Measurements from ENCODE around the gene MRE11.

Gene MRE11

DNA sequence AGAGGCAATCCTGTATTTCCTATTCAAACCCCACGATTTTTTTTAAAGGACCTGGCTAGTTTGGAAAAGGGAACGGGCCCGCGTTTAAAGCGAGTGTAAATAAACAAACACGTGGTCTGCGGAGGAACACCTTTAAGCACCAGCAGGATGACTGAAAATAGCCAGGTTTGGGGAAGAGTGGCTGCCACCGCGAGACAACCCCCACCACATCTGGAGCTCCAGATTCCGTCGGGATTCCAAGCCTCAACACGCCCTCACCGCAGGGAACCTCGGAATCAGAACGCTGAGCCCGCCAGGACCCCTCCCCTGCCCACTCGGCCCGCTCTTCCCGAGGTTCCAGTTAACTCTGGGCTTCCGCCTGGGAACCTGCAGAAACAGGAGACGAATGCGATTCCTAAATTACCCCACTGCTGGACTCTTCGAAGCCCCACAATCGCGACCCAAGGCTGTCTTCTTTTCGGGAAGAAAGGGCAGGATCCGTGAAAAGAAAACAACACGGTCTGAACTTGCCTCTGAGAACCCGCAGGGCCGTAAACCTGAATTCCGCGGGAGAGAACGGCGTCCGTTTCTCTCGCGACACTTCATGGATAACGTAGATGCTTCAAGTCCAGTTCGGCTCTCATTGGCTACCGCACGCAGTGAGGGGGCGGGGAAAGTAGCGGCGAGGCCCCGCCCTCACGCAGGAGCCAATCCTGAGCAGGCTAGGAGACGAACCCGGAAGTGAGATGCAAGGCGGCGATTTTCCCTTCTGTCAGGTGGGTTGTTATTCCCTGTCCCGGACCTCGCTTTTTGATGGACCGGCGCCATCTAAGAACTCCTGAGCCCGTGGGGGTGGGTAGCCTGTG is at the start of gene MRE11, which contains the start of gene ANKRD49:
TSS of gene MRE11 (minus strand) at position 564 of the 845 bp plus-strand sequence. CDS start 1,043 bp downstream, outside the sequence.
TSS of gene ANKRD49 (plus strand) at position 704 of the 845 bp plus-strand sequence. CDS start 2,710 bp downstream, outside the sequence.
- peak; percentile 90 for DNase-seq (ENCODE audit: low read depth)

- DNase-seq (ENCODE audit: low read depth): no peak
Observed at GRCh38 chr11:94539420-94539819, 45.8 kb upstream of the MRE11 start.

GRCh38 chr11:94537031-94537600 is 43.5 kb upstream of the MRE11 start:
- DNase-seq (ENCODE audit: low read depth): no peak

- no peak for DNase-seq (ENCODE audit: low read depth)
Observed at GRCh38 chr11:94536386-94536785, 42.7 kb upstream of the MRE11 start.

- no peak for DNase-seq (ENCODE audit: low read depth)
Observed at GRCh38 chr11:94533696-94534630, 40.3 kb upstream of the MRE11 start.

- DNase-seq (ENCODE audit: low read depth): no peak
Observed at GRCh38 chr11:94533206-94533605, 39.6 kb upstream of the MRE11 start.

- DNase-seq (ENCODE audit: low read depth): no peak
Observed at GRCh38 chr11:94532211-94532610, 38.6 kb upstream of the MRE11 start.

DNA sequence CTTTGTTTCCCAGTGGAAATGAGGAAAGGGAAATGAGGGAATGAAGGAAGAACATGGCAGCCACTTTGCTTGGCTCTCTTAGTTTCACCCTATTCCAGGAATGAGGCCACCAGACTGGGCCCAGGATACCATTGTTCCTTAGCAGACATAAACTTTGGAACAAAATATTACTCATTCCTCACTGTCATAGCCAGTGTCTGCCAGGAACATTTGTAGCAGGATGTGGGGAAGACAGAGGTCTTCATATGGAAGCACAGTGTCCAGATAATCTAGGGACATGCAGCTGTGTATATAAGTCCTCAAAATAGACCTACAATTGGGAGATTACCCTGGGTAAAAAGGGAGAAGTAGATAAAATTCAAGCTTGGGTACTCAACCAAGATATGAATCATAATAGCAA is 34.9 kb upstream of the MRE11 start:
- DNase-seq (ENCODE audit: low read depth): no peak

GRCh38 chr11:94526645-94527438 is 33.2 kb upstream of the MRE11 start:
- no peak for DNase-seq (ENCODE audit: low read depth)

GRCh38 chr11:94525546-94526324 is 32.1 kb upstream of the MRE11 start:
- DNase-seq (ENCODE audit: low read depth): no peak

GRCh38 chr11:94524341-94524740 is 30.7 kb upstream of the MRE11 start:
- DNase-seq (ENCODE audit: low read depth): no peak

DNA sequence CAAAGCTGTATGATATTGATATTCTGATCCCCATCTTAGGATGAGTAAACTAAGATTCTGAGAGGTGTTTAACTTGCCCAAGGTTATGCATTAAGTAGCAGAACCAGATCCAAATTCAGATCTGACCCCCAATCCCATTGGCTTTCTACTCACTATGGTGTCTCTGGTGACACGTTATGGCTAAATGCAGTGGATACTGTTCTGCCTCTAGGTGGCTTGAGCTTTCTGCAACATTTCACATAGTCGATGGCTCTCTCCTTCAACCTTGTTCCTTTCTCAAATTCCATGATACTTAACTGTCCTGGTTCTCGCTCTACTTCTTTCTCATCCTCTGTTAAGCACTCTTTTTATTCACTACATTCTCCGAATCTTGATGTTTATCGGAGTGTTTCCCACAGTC is 28.0 kb upstream of the MRE11 start:
- DNase-seq (ENCODE audit: low read depth): no peak

DNA sequence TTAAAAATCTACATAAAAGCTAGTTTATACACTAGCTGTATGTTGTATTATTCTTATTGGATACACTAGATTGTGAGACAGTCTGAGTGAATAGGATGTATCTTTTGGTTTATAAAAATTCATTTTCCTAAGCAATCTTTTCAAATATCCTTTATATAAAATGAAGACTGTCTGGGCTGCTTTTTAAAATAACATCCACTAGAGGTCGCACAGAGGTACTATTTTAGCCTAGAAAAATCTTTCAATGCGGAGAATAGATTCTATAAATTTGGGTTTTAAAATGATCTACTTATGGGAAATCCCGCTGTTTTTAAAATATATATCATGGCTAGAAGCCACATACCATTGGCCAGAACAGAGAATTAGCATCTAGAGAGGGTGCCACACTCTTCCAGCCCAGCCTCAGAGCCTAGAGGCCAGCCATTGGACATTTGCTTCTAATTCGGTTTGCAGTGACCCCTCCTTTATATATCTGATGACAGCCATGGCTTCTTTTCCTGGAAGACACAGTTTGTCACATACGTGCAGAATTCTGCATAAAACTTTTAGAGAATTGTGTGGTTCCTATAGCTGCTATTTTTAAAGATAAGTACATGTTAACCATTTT is 25.9 kb upstream of the MRE11 start:
- no peak for DNase-seq (ENCODE audit: low read depth)

GRCh38 chr11:94518300-94518699 is 24.7 kb upstream of the MRE11 start:
- no peak for DNase-seq (ENCODE audit: low read depth)

GRCh38 chr11:94516725-94517124 is 23.1 kb upstream of the MRE11 start:
- DNase-seq (ENCODE audit: low read depth): no peak

- DNase-seq (ENCODE audit: low read depth): no peak
Observed at GRCh38 chr11:94515398-94515797, 21.8 kb upstream of the MRE11 start.

DNA sequence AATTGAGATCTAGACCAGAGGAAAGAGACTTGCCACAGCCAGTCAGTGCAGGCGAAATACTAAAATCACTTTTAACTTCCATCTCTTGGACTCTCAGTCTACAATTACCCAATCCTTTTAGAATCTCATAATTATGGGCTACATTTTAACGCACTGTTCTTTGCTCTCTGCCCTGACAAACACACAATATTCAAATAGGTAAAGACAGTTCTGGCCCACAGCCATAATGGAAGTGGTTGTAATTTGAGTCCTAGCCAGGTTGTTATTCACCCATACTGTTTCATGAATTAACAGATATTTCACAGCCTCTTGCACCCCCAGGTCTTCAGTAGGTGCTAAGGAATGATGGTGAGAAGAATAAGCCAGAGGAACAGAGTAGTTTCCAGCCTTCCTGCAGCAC is 19.4 kb upstream of the MRE11 start:
- DNase-seq (ENCODE audit: low read depth): no peak

GRCh38 chr11:94511932-94512781 is 18.5 kb upstream of the MRE11 start, which contains the start of gene C11orf97:
TSS of gene C11orf97 (plus strand) at chr11:94512461. CDS start at chr11:94512529, 68 bp downstream.
- peak; percentile 42 for DNase-seq (ENCODE audit: low read depth)

GRCh38 chr11:94507485-94507884 is 13.8 kb upstream of the MRE11 start:
- DNase-seq (ENCODE audit: low read depth): no peak

All from stimulated activated CD8-positive, alpha-beta memory T cell treated with anti-CD3 and anti-CD28 coated beads, Interleukin-12 subunit alpha, Interleukin-12 subunit beta, amount 100 ng/mL, for 4 hours (primary cell).